GM11168 (cell line): ENCODE results near the gene S100A11.

Experiments
- in situ Hi-C: fragments of 300-500 bp; cut with MboI; formaldehyde crosslinking; loops from one replicate; pipeline ENCODE4 v1.12.0; 2022; ENCODE audit warnings: low sequenced_read_pairs; ENCODE audit not compliant: unreplicated experiment

The S100A11 gene

DNA sequence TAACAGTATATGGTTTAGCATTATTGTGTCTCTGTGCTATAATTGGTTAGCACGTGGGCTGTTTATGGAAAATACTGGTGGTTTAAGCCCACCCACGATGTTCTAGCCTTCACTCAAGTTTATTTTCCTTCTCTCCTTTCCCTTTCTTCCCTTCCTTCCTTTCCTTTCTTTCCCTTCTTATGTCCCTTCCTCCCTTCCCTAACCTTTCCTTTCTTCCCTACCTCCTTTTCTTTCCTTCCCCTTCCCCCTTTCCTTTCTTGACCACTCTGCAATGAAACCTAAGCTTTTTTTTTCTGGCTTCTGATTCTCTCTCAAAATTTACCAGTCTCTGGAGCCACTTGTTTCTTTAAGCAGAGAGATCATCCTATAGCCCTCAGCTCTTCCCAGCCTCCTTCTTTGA, 29.8 kb downstream of the S100A11 start:
- in situ Hi-C loops, result loop anchor here (10.0 kb wide), 1 partner anchor 72 kb away; no protein-coding TSS in a partner anchor

DNA sequence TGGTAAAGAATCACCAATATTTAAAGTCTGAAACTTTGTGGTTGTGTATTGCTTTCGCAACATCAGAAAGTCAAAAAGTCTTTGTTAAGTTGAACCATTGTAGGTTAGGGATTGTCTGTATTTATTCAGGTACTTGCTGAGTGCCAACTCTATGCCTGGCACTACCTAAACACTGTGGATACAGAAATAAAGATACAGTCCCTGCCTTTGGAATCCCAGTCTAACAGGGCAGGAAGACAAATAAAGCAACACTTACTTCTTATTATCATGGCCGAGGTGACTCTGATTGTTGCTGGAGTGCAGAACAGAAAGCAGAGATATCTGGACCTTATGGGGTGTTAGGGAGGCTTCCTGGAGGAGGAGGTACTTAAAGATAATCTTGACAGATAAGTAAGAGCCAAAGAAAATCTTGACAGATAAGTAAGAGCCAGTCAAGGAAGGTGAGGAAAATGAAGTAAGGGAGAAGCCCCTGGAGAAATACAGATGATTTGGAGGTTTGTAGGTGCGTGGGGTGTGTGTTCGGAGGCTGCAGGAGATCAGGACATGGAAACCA, 31.4 kb downstream of the S100A11 start:
- in situ Hi-C loops, result loop anchor here (10.0 kb wide), 1 partner anchor 71 kb away; no protein-coding TSS in a partner anchor

DNA sequence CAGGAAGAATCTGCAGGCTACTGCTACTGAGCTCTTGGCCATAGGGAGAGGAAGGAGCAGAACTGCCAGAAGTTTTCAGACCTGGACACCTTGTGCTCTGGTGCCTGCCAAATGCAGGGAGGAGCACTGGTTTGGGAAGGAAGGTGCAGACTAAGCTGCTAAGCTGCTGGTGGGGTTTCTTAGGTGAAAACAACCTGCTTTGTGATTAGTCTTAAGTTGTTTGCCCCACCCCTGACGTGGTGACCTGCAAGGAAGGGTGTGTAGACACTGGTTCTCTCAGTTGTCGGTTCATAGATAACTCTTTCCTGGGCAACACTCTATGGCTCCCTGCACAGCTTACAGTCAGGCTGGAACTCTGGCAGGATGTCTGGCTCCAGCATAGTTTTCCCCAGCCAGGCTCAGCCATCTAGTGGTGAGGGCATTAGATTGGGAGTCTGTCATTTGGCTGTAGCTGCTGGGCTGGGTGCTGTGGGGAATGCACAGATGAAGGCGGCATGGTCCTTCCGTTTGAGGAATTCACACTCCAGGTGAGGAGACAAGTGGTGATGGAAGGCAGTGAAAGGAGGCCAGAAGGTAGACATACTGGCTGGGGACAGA, 32.9 kb downstream of the S100A11 start:
- in situ Hi-C loops, result loop anchor here (10.0 kb wide), 1 partner anchor 69 kb away; no protein-coding TSS in a partner anchor

DNA sequence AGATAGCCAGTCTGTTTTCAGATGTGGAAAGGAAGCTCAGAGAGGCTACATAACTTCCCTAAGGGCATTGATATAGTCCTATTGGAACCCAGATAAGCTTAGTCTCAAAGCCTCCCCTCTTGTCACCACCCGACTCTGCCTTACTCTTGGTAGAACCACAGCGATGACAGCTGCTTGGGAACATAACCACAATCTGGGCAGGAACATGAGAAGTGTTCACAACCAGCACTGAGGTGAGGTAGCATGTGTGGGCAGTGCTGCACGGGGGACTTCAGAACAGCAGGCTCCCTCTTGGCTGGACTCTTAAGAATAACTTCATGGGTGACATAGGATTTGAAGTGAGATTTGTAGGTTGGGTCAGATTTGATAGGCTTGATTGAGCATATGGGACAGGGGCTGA, 33.8 kb downstream of the S100A11 start:
- in situ Hi-C loops, result loop anchor here (10.0 kb wide), 1 partner anchor 68 kb away; no protein-coding TSS in a partner anchor

DNA sequence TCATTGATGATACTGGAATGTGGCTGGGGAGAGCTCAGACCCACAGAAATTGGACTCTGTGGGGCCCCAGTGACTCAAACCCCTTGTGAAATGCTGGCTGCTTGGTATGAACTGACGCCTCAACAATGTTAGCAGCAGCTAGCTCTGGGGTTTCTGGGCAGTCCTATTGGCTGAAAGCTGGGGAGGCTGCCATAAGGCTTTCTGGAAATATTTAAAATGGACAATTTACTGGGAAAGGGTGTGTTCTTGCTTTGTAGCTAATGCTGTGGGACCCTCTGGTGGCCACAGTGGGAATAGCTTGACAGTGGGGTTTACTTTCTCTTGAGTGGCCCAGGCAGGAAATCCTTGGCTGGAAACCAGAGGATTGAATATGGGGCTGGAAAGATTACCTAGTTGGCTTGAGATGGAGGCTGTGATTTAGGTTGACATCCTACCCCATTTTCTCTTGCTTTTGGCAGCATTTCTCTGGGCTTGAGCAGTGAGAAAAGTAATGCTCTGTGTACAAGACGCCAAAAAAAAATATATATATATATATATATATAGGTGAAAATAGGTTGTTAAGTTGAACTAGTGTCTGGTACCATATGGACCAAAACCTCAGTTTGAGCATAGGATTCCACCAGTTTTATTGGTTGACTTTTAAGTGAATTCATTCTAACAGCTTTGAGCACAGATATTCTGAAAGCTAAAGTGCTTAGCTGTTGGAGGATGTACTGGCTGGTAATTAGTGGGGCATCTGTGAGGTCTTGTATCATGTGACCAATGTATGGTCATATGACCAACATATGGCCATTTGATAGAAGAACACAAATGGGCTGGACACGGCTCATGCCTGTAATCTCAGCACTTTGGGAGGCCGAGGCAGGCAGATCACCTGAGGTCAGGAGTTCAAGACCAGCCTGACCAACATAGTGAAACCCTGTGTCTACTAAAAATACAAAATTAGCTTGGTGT, 34.9 kb downstream of the S100A11 start:
- in situ Hi-C loops, result loop anchor here (10.0 kb wide), 1 partner anchor 67 kb away; no protein-coding TSS in a partner anchor

DNA sequence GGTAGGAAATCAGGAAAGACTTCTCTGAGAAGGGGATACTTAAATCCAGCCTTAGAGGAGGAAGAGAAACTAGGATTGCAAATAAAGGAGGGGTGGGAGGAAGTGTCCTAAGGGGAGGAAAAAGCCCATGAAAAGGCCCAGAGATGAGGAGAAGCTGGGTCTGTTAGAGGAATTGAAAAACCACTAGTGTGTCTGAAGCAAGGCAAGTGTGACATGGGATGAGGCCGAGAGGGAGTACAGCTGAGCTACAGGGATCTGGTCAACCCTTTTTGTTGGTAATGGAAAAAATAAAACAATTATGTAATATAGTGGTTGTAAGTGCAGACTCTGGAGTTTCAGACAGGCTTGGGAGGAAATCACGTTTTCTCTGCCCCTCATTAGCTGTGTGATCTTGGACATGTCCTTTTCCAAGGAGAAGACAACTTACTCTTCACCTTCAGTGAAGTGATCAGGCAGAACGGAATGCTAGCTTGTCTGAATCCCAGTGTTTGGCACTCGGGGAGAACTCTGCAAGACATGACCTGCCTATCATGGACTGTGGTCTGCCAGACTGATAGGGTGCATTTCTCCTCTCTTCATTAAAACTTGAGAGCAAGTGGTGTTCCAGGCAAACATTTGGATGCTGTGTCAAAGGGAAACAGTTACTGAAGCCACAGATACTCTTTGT, 35.7 kb downstream of the S100A11 start:
- in situ Hi-C loops, result loop anchor here (10.0 kb wide), 1 partner anchor 66 kb away; no protein-coding TSS in a partner anchor

DNA sequence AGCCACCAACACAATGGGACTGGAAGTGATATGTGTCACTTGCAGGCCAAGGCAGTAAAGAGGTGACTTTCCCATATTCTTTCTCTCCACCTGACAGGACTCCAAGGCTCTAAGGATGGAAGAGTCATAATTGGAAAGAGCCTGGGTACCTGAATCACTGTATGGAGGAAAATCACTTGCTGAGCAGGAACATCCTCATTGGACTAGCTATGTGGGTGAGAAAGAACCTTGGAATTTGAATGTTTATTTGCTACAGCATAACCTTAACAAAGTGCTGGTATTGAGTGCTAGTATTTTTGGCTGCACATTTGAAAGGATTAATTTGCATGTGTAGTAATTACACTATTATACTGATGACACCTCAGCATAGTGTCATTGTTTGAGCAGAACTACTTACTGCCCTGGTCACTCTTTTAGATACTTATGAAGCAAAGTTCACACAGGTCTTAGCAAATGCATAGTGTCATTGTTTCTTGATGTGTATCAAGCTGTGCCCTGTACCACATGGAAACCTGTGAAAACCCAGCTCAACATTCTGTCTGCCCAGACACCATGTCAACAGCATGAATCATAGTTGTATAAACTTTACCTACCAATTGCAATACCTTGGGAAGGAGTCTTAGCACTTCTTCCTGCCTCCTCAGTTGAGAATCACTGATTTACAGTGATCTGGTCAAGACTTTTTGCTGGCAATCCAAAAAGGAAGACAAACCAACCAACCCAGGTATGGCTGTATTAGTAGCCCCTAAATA, 38.0 kb downstream of the S100A11 start:
- in situ Hi-C loops, result loop anchor here (5.0 kb wide), 1 partner anchor 111 kb away; no protein-coding TSS in a partner anchor

DNA sequence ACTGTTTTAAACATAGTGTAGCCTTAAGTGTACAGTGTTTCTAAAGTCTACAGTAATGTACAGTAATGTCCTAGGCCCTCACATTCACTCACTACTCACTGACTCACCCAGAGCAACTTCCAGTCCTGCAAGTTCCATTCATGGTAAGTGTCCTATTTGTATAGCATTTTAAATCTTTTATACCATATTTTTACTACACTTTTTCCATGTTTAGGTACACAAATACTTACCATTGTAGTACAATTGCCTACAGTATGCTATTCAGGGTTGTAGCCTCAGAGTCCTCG, 39.6 kb downstream of the S100A11 start:
- in situ Hi-C loops, result loop anchor here (5.0 kb wide), 1 partner anchor 110 kb away; no protein-coding TSS in a partner anchor

DNA sequence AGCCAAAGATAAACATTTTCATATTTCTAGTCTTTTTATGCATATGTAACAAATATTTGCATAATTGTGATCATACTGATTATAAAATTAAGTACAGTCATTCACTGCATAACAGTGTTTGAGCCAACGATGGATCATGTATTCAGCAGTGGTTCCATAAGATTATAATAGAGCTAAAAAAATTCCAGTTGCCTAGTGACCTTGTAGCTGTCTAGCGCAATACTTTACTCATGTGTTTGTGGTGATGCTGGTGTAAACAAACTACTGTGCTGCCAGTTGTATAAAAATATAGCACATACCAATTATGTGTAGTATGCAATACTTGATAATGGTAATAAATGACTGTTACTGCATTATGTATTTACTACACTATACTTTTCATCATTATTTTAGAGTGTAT, 41.0 kb downstream of the S100A11 start:
- in situ Hi-C loops, result loop anchor here (5.0 kb wide), 1 partner anchor 108 kb away; no protein-coding TSS in a partner anchor

DNA sequence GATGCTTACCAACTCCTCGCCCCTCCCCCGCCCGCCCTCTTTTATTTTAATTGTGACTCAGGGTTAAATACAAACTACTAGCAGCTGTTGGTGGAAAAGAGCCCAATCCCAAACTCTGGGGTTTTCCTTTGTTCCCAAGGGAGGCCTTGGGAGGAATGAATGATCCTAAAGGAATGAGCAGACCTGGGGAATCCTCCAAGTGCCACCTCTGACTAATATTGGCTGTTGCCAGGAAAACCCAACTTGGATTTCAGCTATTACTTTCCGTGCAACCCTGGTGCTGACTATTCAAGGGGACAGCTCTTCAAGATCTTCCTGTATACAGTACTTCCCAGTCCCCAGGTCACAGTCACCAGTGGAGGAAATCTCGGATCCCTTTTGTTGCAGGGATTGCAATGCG, 41.8 kb downstream of the S100A11 start:
- in situ Hi-C loops, result loop anchor here (5.0 kb wide), 1 partner anchor 108 kb away; no protein-coding TSS in a partner anchor

DNA sequence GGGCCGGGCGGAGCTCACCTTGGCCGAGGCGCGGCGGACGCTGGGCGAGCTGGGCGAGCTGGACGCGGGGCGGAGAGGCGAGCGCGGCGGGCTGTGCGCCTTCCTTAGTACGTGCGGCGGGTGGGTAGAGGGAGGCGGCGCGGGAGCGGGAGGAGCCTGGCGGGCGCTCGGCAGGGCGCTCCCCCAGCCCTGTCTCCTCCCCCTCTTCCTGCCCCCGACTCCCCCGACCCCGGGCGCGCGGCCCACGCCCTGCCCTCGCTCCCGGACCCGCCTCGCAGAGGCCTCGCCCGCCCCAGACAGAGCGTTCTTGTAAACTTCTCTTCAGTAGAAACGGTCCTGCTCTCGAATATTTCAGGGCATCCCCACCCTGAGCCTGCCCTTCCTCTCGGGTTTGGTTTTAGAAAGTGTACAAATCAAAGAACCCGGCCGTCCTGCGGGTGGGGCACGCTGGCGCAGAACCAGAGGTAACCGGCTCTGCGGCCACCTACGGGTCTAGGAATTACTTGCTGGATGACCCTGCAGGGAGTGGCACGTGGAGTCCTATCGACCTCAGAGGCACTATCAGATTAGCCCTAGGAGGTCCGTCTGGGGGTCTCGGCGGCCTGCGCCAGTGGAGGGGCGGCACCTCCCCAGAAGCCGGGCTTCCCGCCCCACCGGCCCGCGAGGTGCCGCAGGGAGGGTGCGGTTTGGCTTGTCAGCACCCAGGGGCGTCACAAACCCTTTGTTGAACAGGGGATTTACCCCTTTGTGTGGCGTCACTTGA, 42.9 kb downstream of the S100A11 start, which contains the start of gene S100A10:
Gene S100A10, minus strand, starts transcription at position 126 of the 763 bp plus-strand sequence. CDS start 7,629 bp downstream, outside the sequence.
- in situ Hi-C loops, result no loop called here

DNA sequence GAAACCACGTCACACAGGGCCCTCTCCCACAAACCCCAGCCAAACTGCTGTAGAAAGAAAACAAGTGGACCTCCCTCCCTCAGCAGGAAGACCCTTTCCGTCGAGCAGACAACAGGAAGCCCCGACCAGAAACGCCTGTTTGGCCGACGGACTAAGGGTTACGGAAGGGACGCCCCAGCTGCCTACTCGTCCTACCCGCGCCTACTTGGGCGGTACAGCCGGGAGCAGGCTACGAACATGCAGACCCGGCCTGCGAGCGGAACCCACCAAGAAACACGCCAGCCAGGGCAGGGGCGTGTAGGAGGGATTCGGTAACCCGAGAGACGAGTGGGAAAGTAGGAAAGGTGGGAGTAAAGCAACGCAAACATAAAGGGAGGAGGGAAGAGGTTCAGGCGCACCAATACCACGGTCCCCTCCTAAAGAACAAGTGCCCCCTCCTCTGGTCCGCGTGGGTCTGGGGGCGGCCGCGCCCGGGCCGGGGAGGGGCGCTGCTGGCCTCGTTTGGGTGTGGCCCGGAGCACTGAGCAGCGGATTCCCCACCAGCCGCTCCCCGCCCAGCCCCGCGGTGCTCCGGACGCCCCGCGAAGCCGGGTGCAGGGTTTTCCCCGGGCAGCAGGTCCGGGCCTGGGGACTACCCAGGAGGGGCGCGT, 43.6 kb downstream of the S100A11 start:
- in situ Hi-C loops, result no loop called here

DNA sequence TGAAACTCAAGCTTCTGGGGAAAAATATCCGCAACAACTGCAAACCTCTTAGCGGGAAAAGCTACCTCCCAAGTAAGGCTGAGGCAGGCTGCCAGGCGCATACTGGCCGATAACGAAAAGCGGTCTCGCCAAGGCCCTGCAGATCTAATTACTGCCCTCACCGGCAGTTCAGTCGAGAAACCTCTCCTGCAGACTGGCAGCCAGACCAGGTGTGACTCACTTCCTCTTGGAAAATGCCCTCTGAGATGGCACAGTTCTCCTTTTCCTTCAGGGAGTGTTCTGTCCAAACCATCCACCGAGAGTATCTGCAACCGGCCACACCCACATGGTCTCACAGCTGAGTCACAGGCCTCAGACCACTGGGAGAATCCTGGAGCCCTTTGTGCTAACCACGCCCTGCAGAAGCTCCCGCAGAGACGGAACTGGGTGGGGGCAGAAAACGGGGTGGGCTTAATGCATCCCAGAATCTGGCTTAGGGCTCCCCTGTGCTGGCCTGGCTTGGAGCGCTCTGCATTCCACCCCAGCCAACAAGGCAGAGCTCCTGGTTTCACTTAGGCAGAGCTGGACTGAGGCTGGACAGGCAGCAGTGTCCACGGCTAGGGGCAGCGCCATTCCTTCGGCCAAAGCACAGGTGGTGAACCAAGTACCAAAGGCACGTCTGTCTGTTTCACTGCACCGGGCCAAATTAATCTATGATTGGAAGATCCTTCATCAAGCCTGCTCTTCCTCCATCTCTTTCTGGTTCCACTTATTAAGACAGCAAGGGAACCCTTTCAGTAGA, 44.3 kb downstream of the S100A11 start:
- in situ Hi-C loops, result no loop called here

DNA sequence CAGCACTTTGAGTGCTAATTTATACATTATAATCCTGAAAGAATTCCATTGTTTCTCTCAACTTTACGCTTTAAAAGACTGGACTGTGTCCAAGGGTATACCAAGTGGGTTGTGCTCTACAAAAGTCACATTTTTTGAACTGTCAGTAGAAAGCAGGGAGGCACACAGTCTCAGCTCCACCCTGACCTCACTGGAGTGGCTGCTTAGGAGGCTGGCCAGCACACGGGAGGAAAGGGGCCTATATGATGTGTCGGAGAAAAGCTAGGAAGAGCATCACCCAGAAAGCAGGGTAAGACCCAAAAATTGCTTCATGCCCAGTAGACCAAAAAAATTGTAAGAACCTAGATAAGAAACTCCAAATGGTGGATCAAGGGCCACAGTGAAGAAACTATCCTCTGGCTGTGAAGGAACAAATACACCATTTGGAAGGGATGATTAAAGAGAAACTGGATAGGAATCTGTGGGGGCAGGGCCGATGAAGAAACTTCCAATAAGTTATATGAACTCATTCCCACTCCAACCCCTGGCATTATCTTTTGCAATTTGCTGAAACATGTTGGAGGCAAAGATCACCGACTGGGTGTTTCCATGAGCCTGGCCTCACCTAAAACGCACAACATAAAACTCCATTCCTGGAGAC, 45.0 kb downstream of the S100A11 start:
- in situ Hi-C loops, result no loop called here

DNA sequence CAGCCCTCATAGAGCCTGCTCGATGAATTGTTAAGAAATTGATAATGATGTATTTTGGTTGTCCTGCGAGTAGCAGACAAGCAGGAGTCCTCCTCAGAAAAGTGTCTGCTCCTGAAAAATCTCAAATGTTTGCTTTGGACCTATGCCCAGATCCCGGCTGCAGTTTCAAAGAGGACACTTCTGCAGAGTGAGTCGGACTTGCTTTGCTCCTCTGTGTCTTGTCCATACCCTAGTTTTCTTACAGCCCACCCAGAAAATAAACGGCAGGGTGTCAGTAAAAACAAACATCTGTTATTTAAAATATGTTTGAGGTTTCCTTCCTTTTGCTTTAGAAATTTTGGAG, 46.0 kb downstream of the S100A11 start:
- in situ Hi-C loops, result no loop called here

DNA sequence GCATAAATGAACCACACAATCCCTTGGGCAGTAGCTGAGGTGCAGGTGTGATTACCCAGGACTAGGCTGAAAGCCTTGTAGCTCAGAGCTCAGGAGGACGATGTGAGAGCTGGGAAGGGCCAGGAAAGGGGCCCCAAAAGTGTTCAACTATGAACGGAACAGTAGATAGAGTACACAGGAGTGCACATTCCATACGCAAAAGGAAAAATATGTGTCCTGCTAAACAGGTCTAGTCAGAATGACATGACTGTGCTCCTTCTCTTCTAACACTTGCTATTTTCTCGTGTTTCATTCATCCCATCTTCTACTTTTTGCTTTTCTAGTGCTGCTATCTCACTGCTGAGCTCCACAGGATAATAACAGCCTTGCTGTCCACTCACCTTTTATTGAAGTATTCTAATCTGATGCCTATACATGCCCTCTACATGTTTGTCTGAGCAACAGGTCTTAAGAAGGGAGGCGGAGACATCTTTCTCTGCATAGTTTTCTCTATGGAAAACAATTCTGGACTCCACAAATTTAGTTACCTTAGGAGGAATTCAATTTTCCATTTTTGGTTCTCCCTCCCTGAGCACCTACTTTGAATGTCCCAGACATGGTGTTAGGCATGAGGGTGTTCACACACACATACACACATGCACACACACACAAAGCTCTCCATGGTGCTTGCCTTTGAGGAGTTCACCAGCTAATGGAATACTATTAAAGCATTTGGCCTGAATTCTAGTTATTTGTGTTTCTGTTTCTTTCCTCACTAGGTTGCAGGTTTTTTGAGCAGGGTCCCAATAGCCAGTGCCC, 46.5 kb downstream of the S100A11 start:
- in situ Hi-C loops, result no loop called here
